Natural killer cell (primary cell): ENCODE measurements around the gene GLIS1. TPM values are rescaled to one million over a fixed set of nuclear protein-coding genes. Genes with fewer than 3 reads are reported as not detected.

Experiments
- ATAC-seq, 3 donors: fragments of 150-1000 bp in 2 of 3; fragments of 200-7000 bp in 1 of 3; cut with Tn5 transposase; 1 replicate in 1 of 3; 2 replicates in 2 of 3; pipeline ENCODE4 v1.10.0; 2021; ENCODE audit warnings: mild to moderate bottlenecking in 2 of 3, moderate library complexity in 2 of 3
- DNase-seq, 2 donors: peaks; one replicate each; pipeline versions ENCODE4 v3.0.0 to v3.0.0-alpha.2; 2013 to 2021; ENCODE audit warnings: mixed read lengths in 1 of 2
- H3K27ac ChIP-seq: one replicate; pipeline ENCODE4 v1.5.1; 2013; ENCODE audit warnings: mild to moderate bottlenecking, low read length
- H3K27me3 ChIP-seq: one replicate; pipeline ENCODE4 v1.6.1; 2013; ENCODE audit warnings: low read length; ENCODE audit not compliant: control insufficient read depth, insufficient read depth
- H3K36me3 ChIP-seq: one replicate; pipeline ENCODE4 v1.6.1; 2013; ENCODE audit warnings: low read length; ENCODE audit not compliant: control insufficient read depth, insufficient read depth
- H3K4me1 ChIP-seq: one replicate; pipeline ENCODE4 v1.6.1; 2013; ENCODE audit warnings: low read length; ENCODE audit not compliant: control insufficient read depth, insufficient read depth
- H3K4me3 ChIP-seq: one replicate; pipeline ENCODE4 v1.5.1; 2013; ENCODE audit warnings: low read length
- H3K9me3 ChIP-seq: one replicate; pipeline ENCODE4 v1.6.1; 2013; ENCODE audit warnings: low read length; ENCODE audit not compliant: control insufficient read depth, insufficient read depth
- H3K27ac Mint-ChIP-seq, 2 donors: one replicate each; pipeline ENCODE4 v1.8.0; 2022; ENCODE audit warnings: mild to moderate bottlenecking in 2 of 2, mixed read lengths in 2 of 2, moderate library complexity in 1 of 2
- H3K27me3 Mint-ChIP-seq, 2 donors: one replicate each; pipeline ENCODE4 v1.8.0; 2022; ENCODE audit warnings: low read depth in 2 of 2, mixed read lengths in 2 of 2
- H3K36me3 Mint-ChIP-seq: one replicate; pipeline ENCODE4 v1.8.0; 2022; ENCODE audit warnings: mixed read lengths
- H3K4me1 Mint-ChIP-seq, 2 donors: one replicate each; pipeline ENCODE4 v1.8.0; 2022; ENCODE audit warnings: mixed read lengths in 2 of 2
- H3K4me3 Mint-ChIP-seq: one replicate; pipeline ENCODE4 v1.8.0; 2022; ENCODE audit warnings: mild to moderate bottlenecking, moderate library complexity, mixed read lengths
- H3K9me3 Mint-ChIP-seq, 2 donors: one replicate each; pipeline ENCODE4 v1.8.0; 2022; ENCODE audit warnings: mixed read lengths in 2 of 2
- WGBS: methylation state at CpG from one replicate; pipeline ENCODE4 v1.1.7; 2013; ENCODE audit warnings: missing lambda C conversion rate; ENCODE audit not compliant: insufficient coverage; 5-methylcytosine and 5-hydroxymethylcytosine counted together
- intact Hi-C: fragments of 100-400 bp; cut with micrococcal nuclease; formaldehyde crosslinking; loops from one replicate; pipeline ENCODE4 v1.14.2; 2022
- total RNA-seq, 4 donors: library from RNA; stranded (reverse); fragments of 120-200 nt in 1 of 4; gene quantifications; one replicate each; pipeline versions ENCODE4 v1.2.3 to v1.2.4, GENCODE V29; 2013 to 2022
- TF ChIP-seq, protein P1 (sequence below): fragments of 200-600 bp; IDR thresholded peaks from one replicate; pipeline ENCODE4 v1.8.0; 2022; ENCODE audit warnings: antibody characterized with exemption

Gene GLIS1
- total RNA-seq, 3 donors from 2014 or later (not counting 1 experiment from before 2014, with no cell fraction given) = not detected

DNA sequence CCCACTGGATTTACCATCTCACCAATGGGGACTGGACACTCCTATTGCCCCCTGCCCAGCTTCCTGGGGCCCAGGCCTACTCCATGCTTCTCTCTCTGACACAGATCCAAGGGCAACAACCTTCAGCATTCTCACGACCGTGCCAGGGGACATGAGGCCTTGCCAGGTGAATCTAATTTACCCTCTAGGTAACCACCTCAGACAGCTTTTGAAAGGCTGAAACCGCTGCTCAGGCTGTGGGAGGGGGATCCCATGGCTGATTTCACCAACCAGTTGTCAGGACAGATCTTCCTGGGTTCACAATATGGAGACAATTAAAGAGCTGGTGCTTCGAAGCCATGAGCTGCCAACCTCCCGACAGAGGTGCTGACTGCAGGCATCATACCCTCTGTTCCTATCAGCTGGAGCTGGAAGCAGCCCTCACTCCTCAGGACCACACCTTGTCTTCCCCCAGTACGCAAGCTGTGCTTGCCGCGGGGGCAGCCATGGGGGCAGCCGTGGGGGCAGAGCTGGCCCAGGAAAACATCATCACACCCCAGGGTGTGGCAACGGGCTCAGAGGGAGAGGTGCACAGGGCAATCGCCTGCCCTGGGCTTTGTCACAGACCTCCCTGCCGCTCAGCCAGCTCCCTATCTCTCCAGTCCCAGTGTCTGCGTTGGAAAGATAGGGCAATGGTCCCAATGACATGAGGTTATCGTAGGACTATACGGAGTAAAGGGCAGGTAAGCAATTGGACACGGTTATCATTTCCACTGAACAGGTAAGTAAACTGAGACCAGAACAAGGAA, 159.5 kb downstream of the GLIS1 start:
- H3K27me3 Mint-ChIP-seq = peaks cover 42 to 43% of the 10 kb centered on the region in 2 donors
- intact Hi-C loops = no loop called here
- H3K36me3 Mint-ChIP-seq = peaks cover 5% of the 10 kb centered on the region
- Histone ChIP-seq H3K4me3 (no peak overlapping the region), H3K9me3 (no peaks in the 10 kb centered on the region), H3K27ac (no peak overlapping the region), H3K27me3 (peaks cover 3% of the 10 kb centered on the region), H3K4me1 (peaks cover 55% of the 10 kb centered on the region), H3K36me3 (no peaks in the 10 kb centered on the region)
- no peaks in the 10 kb centered on the region for H3K9me3 Mint-ChIP-seq
- peaks cover 47 to 64% of the 10 kb centered on the region in 2 donors for H3K4me1 Mint-ChIP-seq
- H3K4me3 Mint-ChIP-seq = no peak overlapping the region
- no peak overlapping the region for H3K27ac Mint-ChIP-seq
- ATAC-seq = no peak
- TF ChIP-seq, protein P1, sequence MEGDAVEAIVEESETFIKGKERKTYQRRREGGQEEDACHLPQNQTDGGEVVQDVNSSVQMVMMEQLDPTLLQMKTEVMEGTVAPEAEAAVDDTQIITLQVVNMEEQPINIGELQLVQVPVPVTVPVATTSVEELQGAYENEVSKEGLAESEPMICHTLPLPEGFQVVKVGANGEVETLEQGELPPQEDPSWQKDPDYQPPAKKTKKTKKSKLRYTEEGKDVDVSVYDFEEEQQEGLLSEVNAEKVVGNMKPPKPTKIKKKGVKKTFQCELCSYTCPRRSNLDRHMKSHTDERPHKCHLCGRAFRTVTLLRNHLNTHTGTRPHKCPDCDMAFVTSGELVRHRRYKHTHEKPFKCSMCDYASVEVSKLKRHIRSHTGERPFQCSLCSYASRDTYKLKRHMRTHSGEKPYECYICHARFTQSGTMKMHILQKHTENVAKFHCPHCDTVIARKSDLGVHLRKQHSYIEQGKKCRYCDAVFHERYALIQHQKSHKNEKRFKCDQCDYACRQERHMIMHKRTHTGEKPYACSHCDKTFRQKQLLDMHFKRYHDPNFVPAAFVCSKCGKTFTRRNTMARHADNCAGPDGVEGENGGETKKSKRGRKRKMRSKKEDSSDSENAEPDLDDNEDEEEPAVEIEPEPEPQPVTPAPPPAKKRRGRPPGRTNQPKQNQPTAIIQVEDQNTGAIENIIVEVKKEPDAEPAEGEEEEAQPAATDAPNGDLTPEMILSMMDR = no peak
- DNase-seq = no peak
- 87% methylated on average over 16 of the region's 16 CpGs for WGBS

DNA sequence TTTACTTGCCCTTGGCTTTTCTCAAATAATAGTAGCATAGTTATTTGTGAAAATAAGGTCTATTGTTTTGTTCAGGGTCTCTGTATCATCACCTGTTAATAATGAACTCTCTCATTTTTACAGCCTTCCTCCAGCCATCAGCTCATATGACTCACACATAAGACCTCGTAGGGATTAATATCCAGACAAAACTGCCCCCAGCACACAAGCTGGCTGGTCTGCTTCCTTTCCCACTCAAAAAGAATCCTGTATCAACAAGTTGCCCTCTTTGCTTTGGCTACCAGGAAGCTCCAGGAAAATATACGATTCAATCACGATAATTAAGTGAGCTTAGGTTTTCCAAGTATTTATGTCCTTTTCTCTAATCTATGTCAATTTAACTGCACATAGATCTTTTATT, 160.6 kb downstream of the GLIS1 start:
- no peaks in the 10 kb centered on the region for H3K9me3 ChIP-seq
- H3K27me3 ChIP-seq = peaks cover 3% of the 10 kb centered on the region
- ATAC-seq (no peak), DNase-seq (no peak)
- no peak overlapping the region for H3K4me3 ChIP-seq
- 96% methylated on average over 3 of the region's 3 CpGs for WGBS
- Mint-ChIP-seq H3K36me3 (peaks cover 5% of the 10 kb centered on the region), H3K9me3 (no peaks in the 10 kb centered on the region), H3K4me3 (no peak overlapping the region), H3K27ac (no peak overlapping the region), H3K27me3 (peaks cover 38 to 41% of the 10 kb centered on the region in 2 donors), H3K4me1 (peaks cover 40 to 61% of the 10 kb centered on the region in 2 donors)
- H3K27ac ChIP-seq = no peak overlapping the region
- intact Hi-C loops = no loop called here
- peaks cover 48% of the 10 kb centered on the region for H3K4me1 ChIP-seq
- no peaks in the 10 kb centered on the region for H3K36me3 ChIP-seq
- TF ChIP-seq, protein P1 = no peak

DNA sequence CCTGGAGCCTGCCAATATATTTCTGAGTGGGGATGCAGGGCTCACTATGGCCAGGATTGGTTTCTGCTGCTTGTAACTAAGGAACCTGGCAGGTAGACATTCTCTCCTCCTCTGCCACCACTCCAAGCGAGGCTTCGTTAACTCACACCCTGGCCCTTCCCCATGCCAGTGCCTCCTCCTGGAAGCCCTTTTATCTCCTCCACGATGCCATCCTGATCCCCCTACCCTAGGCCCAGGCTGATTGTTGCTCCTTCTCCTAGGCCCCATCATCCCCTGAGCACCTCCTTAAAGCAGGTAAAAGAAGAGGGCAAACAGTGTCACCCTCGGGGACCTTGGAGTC, 161.2 kb downstream of the GLIS1 start:
- Mint-ChIP-seq H3K36me3 (peaks cover 5% of the 10 kb centered on the region), H3K4me3 (no peak overlapping the region), H3K9me3 (no peaks in the 10 kb centered on the region), H3K27ac (no peak overlapping the region), H3K27me3 (peaks cover 42% of the 10 kb centered on the region in 2 donors), H3K4me1 (peaks cover 34 to 57% of the 10 kb centered on the region in 2 donors)
- DNase-seq (no peak), ATAC-seq (no peak)
- Histone ChIP-seq H3K27me3 (peaks cover 3% of the 10 kb centered on the region), H3K9me3 (no peaks in the 10 kb centered on the region), H3K4me1 (peaks cover 42% of the 10 kb centered on the region), H3K4me3 (no peak overlapping the region), H3K36me3 (no peaks in the 10 kb centered on the region), H3K27ac (no peak overlapping the region)
- 90% methylated on average over 4 of the region's 4 CpGs for WGBS
- intact Hi-C loops = no loop called here
- TF ChIP-seq, protein P1 = no peak
